Body of pancreas (tissue), 4 donors: ENCODE results near the gene PFKFB1. TPM values are rescaled to one million over a fixed set of nuclear protein-coding genes. Genes with fewer than 3 reads are reported as not detected.

Source experiments
- ATAC-seq: fragments of 150-250 bp; one replicate; pipeline ENCODE4 v1.9.1; 2016
- DNase-seq, 4 donors: peaks; one replicate each; pipeline ENCODE4 v3.0.0-alpha.2; 2019
- H3K27ac ChIP-seq, 4 donors: fragments of 200-600 bp; sonication (generic); 1 replicate in 3 of 4; 2 replicates in 1 of 4; pipeline versions ENCODE4 v1.5.1 to v1.6.1; 2016 to 2019; ENCODE audit warnings: mild to moderate bottlenecking in 1 of 4, mixed read lengths in 1 of 4, moderate library complexity in 1 of 4
- H3K27me3 ChIP-seq, 2 donors: fragments of 200-600 bp; sonication (generic); one replicate each; pipeline ENCODE4 v1.6.0; 2016; ENCODE audit warnings: mild to moderate bottlenecking in 1 of 2
- H3K36me3 ChIP-seq, 2 donors: fragments of 200-600 bp; sonication (generic); replicated peaks in 1 of 2; 2 replicates each; pipeline ENCODE4 v1.5.1; 2016; ENCODE audit warnings: low read depth in 2 of 2; ENCODE audit not compliant: insufficient read depth in 1 of 2
- H3K4me1 ChIP-seq: fragments of 200-600 bp; sonication (generic); one replicate; pipeline ENCODE4 v1.6.0; 2016
- H3K4me3 ChIP-seq, 2 donors: fragments of 200-600 bp; sonication (generic); 1 replicate in 1 of 2; 2 replicates in 1 of 2; pipeline ENCODE4 v1.5.1; 2016 to 2019
- H3K9me3 ChIP-seq, 3 donors: fragments of 200-600 bp; sonication (generic); 1 replicate in 2 of 3; 2 replicates in 1 of 3; pipeline ENCODE4 v1.5.1; 2016
- CTCF ChIP-seq, 7 experiments: fragments of 450-650 bp in 4 of 7; fragments of 200-600 bp in 3 of 7; sonication (generic) in 3 of 7; IDR thresholded peaks; one replicate each; pipeline ENCODE4 v1.5.1; 2016 to 2019; ENCODE audit warnings: antibody characterized with exemption in 7 of 7
- POLR2A ChIP-seq, 3 donors: fragments of 450-650 bp; IDR thresholded peaks; one replicate each; pipeline ENCODE4 v1.6.1; 2016; ENCODE audit warnings: antibody characterized with exemption in 3 of 3, mild to moderate bottlenecking in 2 of 3
- WGBS, 2 donors: methylation state at CpG; one replicate each; pipeline ENCODE4 v1.1.5; 2017; 5-methylcytosine and 5-hydroxymethylcytosine counted together
- intact Hi-C: fragments of 100-400 bp; cut with DNase I; formaldehyde crosslinking; loops from one replicate; pipeline ENCODE4 v1.15.1; 2023
- total RNA-seq, 2 donors: library from RNA; depleted of rRNA; stranded (reverse); fragments of >200 nt; gene quantifications; one replicate each; pipeline ENCODE4 v1.1.0, GENCODE V29; 2016

Gene PFKFB1
- total RNA-seq, 2 donors from 2014 or later = 1.0 to 2.3 TPM

GRCh38 chrX:54922547-54922946 is 71.4 kb downstream of the PFKFB1 start:
- no peak for ATAC-seq
- no peak for TF ChIP-seq CTCF (IDR thresholded peaks at IDR 0.05)
- no peak for TF ChIP-seq POLR2A (IDR thresholded peaks at IDR 0.05)
- no peak for DNase-seq
- H3K4me3 ChIP-seq = no peak overlapping the region
- WGBS, 2 donors = 92% methylated on average over 2 of the region's 3 CpGs; no CpG with 5 or more reads in 1 of the 2 donors
- no peaks in the 10 kb centered on the region for H3K9me3 ChIP-seq
- H3K4me1 ChIP-seq = no peaks in the 10 kb centered on the region
- H3K36me3 ChIP-seq = no peaks in the 10 kb centered on the region
- no peak overlapping the region for H3K27ac ChIP-seq
- no peaks in the 10 kb centered on the region for H3K27me3 ChIP-seq
- intact Hi-C loops = no loop called here

- no peaks in the 10 kb centered on the region for H3K4me1 ChIP-seq
- H3K4me3 ChIP-seq = peak overlapping the region in 1 of 2 donors; percentile 20
- no peaks in the 10 kb centered on the region for H3K36me3 ChIP-seq
- ATAC-seq (no peak), DNase-seq (peak; percentile 23 to 58 (median 46))
- no peak overlapping the region for H3K27ac ChIP-seq
- TF ChIP-seq POLR2A (IDR thresholded peaks at IDR 0.05) = no peak
- TF ChIP-seq CTCF (IDR thresholded peaks at IDR 0.05) = peak in 2 of 7 experiments; percentile 16 to 24
- H3K27me3 ChIP-seq = no peaks in the 10 kb centered on the region
- WGBS, 2 donors = 2 to 3% methylated on average over 22 to 28 of the region's 29 CpGs
- H3K9me3 ChIP-seq = no peaks in the 10 kb centered on the region
- intact Hi-C loops = no loop called here
Observed at GRCh38 chrX:54921427-54922021, 72.5 kb downstream of the PFKFB1 start.

GRCh38 chrX:54920610-54921426 is 73.2 kb downstream of the PFKFB1 start, which contains the start of gene TRO:
TRO (plus strand) TSS chrX:54920824; CDS start chrX:54922247, 1,423 bp downstream.
- Histone ChIP-seq H3K4me1 (no peaks in the 10 kb centered on the region), H3K27ac (peak within 1 kb of the TSS in 1 of 4 donors; percentile 32), H3K36me3 (no peaks in the 10 kb centered on the region), H3K27me3 (no peaks in the 10 kb centered on the region), H3K4me3 (peak within 1 kb of the TSS in 1 of 2 donors; percentile 20), H3K9me3 (no peaks in the 10 kb centered on the region)
- DNase-seq (no peak), ATAC-seq (no peak)
- intact Hi-C loops = no loop called here
- 0 to 2% methylated on average over 29 of the region's 29 CpGs for WGBS, 2 donors
- no peak for TF ChIP-seq CTCF (IDR thresholded peaks at IDR 0.05)
- TF ChIP-seq POLR2A (IDR thresholded peaks at IDR 0.05) = no peak

GRCh38 chrX:54909941-54910340 is 84.0 kb downstream of the PFKFB1 start:
- no peak for DNase-seq
- intact Hi-C loops = no loop called here
- H3K36me3 ChIP-seq = no peaks in the 10 kb centered on the region
- no peaks in the 10 kb centered on the region for H3K27me3 ChIP-seq
- H3K9me3 ChIP-seq = no peaks in the 10 kb centered on the region
- no peak for ATAC-seq
- TF ChIP-seq POLR2A (IDR thresholded peaks at IDR 0.05) (no peak), CTCF (IDR thresholded peaks at IDR 0.05) (no peak)
- no peak overlapping the region for H3K4me3 ChIP-seq
- H3K27ac ChIP-seq = no peak overlapping the region
- H3K4me1 ChIP-seq = no peaks in the 10 kb centered on the region
